Measurements from ENCODE around the gene VAPB.

Gene VAPB

GRCh38 chr20:58438970-58439808, 50.2 kb downstream of the VAPB start:
- DNase-seq: no peak

DNA sequence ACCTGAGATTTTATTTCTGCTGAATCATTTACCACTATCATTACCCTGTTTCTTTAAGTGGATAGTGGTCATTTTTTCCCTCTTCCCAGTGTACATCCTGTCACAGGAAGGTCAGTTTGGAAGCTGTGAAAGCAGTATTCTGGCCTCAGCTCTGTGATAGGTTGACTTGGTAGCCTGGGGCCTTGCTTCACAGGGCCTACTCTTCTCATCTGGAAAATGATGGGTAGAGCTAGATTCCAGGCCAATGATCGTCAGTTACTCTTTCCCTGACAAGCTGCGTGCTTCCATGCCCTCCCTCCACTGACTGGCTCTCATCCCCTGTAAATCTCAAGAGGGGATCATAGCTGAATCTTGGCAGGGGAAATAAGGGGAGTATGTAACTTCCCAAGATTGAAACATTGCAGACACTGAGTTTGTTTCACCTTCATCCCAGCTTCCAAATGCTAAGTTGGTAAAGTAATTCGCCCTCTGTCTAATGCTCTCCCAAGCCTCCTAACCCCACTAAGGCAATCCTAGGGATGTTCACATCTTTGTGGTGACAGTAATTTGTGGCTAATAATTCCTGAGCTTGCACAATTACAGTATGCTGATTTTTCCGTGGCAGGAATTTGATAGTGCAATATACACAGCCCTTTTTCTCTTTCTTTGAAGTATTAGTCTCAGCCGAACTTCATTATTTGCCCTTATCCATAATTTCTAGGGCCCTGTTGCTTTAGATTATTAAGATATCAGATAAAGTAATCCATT, 51.2 kb downstream of the VAPB start:
- DNase-seq: no peak

DNA sequence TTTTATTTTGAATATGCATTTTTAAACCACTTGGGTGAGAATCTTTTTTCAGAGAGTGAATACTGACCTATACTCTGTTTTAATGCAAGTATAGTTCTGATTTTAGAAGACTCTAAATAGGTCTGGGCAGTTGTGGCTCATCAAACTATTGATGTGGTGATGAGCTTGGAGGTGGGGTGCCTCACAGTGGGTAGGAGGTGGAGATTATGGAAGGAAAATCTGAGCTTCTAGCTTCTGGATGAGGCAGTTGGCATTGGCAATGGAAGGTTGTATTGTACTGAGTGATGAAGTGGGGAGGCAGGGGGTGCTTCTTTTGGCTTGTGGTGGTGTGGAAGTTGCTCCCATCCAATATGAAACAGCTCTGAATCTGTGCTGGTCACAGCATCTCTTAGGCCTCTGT, 52.7 kb downstream of the VAPB start:
- no peak for DNase-seq

GRCh38 chr20:58444746-58445255, 55.8 kb downstream of the VAPB start:
- no peak for DNase-seq

- no peak for DNase-seq
Measured at GRCh38 chr20:58446264-58446959, 57.4 kb downstream of the VAPB start.

DNA sequence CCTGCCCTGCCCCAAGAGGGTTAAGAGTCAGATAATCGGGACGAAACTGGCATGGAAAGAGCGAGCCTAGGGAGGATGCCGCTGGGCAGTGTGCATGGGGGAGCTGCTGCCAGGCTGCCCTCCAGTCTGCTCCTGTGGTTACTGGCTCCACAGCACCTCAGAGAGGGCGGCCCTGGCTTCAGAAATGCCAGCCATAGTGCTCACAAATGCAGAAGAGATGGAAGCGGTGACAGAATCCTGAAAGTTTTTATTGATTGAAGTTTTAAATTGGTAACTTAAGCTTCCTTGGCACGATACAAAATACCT, 57.9 kb downstream of the VAPB start:
- no peak for DNase-seq

DNA sequence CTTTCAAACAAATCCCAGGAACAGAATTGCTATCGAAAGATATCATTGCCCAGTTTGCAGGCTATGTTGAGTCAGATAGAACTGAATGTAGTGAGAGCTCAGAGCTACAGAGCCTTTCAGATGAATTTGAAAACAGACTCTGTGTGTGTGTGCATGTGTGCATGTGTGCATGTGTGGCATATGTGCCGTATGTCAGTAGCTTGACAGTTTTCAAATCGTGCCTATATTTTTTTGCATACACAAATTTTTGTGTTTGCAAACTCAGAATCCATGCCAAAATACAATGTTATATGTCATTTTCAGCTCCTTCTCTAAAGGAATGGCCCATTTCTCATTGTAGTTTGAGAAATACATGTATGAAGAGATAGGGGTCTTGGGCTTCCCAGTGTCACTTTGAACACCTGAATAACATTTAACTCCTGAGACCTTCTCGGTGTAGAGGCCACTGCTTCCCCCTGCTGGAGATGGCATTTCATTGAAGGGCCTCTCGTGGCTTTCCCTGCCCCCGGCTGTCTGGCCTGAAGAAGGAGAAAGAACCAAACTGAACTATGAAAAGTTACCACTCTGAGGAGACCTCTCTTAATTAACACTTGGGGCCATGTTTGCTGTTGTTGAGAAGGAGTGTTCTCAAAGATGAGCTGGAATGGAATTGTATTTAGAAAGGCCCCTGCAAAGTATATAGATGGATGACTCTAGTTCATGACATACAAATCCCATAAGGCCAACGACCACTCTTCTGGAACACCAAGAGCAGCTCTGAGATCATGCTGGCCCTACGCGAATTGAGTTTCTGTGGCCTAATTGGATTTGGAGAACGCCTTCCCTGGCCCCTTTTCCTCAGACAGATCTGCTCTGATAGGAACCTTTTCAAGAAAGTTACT, 58.7 kb downstream of the VAPB start:
- DNase-seq: no peak

- DNase-seq: no peak
Measured at GRCh38 chr20:58448958-58449357, 59.9 kb downstream of the VAPB start.

DNA sequence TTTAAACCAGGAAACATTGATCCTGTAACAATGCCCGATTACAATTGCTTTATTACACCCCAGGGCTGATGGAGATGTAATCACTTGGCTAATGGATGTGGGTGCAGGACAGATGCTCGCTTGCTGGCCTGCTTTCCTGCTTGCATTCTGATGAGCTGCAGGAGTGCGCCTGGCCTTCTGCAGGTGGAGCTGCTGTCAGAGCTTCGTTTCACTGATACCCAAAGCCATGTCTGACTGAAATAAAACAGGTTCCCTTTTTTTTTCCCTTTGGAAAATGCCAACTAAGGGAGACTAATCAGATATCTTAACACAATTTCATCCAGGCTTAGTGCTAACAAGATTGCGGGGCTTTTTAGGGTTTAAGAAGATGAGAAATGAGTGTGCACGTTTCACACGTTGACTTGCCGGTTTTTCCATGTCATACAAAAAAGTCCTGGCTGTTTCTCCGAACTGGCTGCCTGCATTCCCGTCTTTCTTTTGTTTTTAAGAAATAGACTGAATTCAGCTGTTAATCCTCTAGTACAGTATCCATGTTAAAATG, 60.7 kb downstream of the VAPB start:
- DNase-seq: no peak

GRCh38 chr20:58450254-58450653, 61.2 kb downstream of the VAPB start:
- DNase-seq: no peak

- DNase-seq: no peak
Measured at GRCh38 chr20:58452667-58453255, 63.7 kb downstream of the VAPB start.

DNA sequence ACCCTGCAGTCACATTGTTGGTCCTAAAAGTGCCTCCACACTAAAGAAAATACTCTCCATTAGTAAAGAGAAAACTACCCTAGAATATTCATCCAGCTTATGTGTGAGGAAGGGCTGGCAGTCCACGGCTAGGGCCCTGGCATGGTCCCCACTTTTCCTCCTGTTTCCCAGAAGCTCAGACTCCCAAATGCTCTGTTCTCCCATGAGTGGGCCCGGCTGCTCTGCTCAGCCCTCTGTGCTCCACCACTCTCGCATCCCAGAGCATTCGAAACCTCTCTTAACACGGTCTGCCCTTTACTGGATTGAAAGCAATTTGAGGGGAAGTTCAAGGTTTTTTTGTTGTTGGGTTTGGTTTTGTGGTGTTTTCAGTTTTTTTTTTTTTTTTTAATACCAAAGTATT, 64.4 kb downstream of the VAPB start:
- DNase-seq: no peak

DNA sequence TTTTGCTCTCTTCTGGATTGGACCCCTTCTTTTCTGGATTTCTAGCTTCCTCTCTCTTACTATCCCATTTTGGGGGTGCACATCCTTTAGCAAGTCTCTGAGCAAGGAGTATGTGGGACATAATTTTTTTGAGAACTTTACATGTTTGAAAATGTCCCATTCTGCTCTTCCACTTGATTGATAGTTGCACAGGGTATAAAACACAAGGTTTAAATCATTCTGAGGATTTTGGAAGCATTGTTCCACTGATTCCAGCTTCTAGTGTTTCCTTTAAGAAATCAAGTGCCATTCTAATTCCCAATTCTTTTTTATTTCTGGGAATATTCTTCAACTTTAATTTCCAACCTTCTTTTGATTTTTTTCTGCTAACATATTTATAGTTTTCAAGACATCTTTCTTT, 65.4 kb downstream of the VAPB start:
- no peak for DNase-seq

GRCh38 chr20:58457083-58457695, 68.2 kb downstream of the VAPB start:
- DNase-seq: no peak

- no peak for DNase-seq
Measured at GRCh38 chr20:58458342-58459057, 69.5 kb downstream of the VAPB start.

- DNase-seq: no peak
Measured at GRCh38 chr20:58459058-58459750, 70.2 kb downstream of the VAPB start.

GRCh38 chr20:58461104-58461503, 72.1 kb downstream of the VAPB start:
- DNase-seq: no peak

- DNase-seq: no peak
Measured at GRCh38 chr20:58461899-58462298, 72.9 kb downstream of the VAPB start.

DNA sequence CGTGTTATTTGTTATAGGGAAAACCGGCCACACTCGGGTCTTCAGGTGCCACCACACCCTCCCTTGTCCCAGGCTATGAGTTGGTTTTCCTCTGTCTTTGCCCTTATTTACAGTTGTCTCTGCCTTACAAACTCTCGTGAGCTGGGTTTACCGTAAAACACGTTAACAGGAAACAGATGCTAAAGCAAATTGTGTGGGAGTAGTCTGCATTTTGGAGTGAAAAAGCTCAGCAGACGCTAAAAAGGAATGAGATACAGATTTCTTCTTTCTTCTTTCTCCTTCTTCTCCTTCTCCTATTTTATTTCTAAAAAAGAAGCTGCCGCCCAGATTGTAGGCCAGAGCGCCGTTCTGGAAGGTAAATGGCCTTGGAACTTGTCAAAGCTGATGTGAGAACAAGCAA, 74.2 kb downstream of the VAPB start:
- no peak for DNase-seq

GRCh38 chr20:58464838-58465237, 75.8 kb downstream of the VAPB start:
- DNase-seq: no peak
